Glomerular endothelial cell (primary cell): ENCODE data around the gene XYLT2. TPM values are rescaled to one million over a fixed set of nuclear protein-coding genes. Genes with fewer than 3 reads are reported as not detected.

ENCODE experiments used
- DNase-seq: peaks from one replicate; pipeline ENCODE4 v3.0.0-alpha.2; 2011; ENCODE audit warnings: low read depth, low spot score; ENCODE audit errors: extremely low read depth
- total RNA-seq: library from RNA; depleted of rRNA; stranded (reverse); fragments of >200 nt; gene quantifications from 2 replicates; pipeline ENCODE4 v1.2.3, GENCODE V29; 2015

XYLT2 gene
- total RNA-seq, 1 donor from 2014 or later, result 40.1 TPM

DNA sequence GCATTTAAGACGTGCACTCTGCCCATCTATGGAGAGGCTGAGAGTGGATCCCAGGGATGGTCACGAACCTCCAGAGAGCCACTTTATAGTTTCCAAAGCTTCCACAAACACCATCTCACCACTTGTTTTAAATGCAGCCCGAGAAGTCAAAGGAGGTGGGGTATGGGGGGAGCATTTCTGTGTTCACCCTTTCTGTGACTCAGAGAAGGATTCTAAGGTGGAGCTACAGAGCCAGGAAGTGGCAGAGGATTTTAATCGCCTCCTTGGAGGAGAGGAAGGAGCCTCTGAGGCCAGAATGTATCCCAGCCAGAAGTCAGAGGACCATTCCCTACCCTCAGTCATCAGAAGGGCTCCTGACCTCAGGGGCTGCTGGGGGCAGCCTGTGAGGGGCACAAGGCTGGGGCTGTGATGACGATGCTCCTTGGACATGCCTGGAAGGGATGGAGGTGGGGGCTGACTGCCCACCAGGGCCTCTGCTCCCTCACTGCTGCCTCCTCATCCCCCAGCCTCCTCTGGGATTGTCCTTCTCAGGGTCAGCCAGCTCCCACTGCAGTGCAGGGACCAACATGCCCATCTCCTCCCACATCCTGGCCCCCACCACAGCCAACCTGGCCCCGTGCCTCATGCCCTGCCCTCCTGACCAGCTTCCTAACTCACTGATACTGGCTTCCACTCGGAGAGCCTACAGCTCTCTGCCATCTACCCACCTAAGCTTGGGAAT lies 2.8 kb downstream of the XYLT2 start:
- DNase-seq, result no peak

DNA sequence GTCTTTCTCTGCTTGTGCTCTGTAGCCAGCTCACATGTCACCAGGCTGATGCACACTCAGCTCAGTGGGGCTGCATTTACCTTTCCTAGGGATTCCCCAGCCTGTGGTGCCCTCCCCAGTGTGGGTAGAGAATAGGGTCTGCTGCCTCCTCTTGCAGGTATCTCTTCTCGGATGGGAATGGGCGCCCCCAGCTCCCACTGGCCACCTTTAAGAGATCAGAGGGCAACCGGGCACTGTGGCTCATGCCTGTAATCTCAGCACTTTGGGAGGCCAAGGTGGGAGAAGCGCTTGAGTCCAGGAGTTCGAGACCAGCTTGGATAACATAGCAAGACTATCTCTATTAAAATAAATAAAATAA lies 3.3 kb downstream of the XYLT2 start:
- no peak for DNase-seq

DNA sequence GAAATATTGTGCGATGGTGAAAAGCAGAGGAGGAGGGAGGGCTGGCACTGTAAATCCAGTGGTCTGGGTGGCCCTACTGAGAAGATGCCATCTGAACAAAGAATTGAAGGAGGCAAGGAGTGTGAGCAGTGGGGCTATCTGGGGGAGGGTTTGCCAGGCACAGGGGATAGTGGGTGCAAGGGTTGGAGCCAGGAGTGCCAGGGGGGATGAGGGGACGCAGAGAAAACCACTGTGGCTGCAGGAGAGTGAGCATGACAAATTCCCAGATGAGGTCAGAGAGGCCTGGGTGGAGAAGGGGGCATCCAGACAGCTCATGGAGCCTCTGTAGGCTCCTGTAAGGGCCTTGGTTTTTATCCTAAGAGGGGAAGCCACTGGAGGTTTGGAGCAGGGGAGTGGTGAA lies 4.8 kb downstream of the XYLT2 start:
- DNase-seq, result no peak

DNA sequence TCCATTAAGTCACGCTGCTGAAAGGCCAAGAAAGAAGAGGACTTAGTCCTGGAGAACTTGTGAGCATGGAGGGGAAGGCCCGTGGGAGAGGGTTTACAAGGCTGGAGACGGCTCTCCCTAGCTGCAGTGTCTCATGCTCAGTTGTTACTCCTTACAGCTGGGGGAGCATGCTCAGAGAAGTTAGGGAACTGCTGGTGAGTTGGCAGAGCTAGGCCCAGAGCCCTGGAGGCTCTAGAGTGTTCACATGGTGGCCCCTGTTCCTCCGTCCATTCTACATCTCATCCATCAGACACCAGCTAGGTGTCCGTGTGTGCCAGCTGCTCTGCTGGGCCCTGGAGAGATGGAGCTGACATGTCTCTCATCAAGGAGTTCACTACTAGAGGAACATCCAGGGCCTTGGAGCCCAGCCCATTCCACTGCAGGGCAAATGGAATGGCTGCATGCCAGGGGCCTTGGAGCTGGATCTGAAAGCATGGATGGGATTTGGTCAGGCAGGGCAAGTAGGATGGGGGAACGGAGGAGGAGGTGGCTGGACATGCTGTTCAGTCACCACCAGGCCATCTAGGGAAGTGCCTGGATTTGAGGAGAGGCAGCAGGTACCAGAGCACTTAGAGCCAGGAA lies 6.3 kb downstream of the XYLT2 start:
- DNase-seq, result no peak

DNA sequence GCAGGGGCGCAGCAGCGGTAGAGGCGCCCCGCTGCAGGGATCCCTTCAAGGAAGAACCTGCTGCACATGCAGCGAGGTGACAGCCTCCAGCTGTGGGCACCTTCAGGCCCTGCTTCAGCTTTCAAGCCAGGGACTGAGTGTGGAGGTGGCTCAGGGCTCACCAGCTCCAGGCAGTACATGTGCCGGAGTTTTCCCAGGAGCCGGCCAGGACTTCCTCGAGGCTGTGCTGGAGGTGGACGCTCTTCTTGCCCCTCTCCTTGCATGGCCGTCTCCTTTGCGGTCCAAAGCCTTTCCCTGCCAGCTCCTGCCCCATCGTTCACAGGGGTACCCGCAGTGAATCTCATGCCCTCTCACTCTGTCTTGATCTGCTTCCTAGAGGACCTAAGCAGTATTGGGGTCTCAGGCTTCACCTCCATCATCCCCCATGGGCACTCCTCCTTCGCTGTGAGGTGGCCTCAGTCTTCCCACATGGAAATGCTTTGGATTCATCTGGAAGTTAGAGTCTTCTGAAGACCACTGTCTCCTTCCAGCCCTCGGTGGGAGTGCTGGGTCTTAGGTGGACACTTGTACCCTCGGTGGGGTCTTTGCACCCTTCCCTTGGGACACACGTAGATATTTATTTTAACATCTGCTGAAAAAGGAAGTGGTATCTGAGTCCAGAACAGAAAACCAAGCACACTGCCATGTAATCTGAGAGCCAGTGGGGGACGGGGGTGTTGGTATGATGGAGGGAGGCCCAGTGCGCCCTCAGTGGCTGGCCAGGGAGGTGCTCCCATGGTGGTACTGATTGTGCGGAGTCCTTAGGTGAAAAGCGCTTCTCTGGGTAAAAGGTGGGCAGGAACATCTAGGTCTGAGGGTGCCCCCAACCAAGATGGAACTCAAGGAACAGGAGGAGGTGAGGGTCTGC lies 7.0 kb downstream of the XYLT2 start:
- no peak for DNase-seq

DNA sequence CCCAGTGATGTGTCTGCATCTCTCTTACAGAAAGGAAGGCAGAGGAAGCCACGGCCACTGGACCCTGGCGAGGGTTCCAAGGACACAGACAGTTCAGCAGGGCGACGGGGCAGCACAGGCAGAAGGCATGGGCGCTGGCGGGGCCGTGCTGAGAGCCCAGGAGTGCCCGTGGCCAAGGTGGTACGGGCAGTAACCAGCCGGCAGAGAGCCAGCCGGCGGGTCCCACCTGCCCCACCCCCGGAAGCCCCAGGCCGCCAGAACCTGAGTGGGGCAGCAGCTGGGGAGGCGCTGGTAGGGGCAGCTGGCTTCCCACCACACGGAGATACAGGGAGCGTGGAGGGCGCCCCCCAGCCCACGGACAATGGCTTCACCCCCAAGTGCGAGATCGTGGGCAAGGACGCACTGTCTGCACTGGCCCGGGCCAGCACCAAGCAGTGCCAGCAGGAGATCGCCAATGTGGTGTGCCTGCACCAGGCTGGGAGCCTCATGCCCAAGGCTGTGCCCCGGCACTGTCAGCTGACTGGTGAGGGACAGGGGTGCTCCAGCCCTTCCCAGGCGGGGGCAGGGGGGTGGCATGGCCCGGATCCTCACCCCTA lies 7.8 kb downstream of the XYLT2 start:
- DNase-seq, result no peak

DNA sequence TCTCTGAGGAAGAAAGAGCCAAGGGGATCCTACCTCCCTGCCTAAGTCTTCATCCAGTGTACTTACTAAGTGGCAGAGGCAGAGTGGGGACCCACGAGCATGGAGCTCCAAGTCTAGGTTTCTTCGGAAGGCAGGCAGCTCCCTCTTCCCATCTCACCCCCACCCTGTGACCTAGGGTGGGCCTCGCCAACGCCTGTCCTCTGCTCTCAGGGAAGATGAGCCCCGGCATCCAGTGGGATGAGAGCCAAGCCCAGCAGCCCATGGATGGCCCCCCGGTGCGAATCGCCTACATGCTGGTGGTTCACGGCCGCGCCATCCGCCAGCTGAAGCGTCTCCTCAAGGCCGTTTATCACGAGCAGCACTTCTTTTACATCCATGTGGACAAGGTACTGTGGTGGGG lies 8.3 kb downstream of the XYLT2 start:
- DNase-seq, result no peak

DNA sequence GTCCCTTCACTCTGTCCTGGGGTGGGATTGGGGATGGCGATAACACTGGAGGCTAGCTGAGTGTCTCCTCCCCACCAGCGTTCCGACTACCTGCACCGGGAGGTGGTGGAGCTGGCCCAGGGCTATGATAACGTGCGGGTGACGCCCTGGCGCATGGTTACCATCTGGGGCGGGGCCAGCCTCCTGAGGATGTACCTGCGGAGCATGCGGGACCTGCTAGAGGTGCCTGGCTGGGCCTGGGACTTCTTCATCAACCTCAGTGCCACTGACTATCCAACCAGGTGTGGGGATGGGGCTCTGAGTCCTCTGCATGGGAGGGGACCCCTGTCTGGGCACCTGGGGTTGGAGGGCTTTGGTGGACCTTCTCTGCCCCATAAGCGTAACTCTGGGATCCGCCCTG lies 8.8 kb downstream of the XYLT2 start:
- no peak for DNase-seq

DNA sequence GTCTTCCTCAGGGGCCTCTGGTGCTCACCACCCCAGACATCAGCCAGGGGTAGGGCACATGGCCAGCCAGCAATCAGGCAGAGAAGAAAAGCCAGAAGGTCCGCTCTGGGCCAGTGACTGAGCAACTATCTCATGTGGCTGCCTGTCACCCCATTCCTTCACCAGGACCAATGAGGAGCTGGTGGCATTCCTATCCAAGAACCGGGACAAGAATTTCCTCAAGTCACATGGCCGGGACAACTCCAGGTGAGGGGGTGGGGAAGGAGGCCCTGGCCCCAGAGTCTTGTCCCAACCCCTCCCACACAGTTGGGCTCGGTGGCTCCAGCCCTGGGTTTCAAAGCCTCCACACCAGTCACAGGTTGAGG lies 9.4 kb downstream of the XYLT2 start:
- DNase-seq, result no peak

DNA sequence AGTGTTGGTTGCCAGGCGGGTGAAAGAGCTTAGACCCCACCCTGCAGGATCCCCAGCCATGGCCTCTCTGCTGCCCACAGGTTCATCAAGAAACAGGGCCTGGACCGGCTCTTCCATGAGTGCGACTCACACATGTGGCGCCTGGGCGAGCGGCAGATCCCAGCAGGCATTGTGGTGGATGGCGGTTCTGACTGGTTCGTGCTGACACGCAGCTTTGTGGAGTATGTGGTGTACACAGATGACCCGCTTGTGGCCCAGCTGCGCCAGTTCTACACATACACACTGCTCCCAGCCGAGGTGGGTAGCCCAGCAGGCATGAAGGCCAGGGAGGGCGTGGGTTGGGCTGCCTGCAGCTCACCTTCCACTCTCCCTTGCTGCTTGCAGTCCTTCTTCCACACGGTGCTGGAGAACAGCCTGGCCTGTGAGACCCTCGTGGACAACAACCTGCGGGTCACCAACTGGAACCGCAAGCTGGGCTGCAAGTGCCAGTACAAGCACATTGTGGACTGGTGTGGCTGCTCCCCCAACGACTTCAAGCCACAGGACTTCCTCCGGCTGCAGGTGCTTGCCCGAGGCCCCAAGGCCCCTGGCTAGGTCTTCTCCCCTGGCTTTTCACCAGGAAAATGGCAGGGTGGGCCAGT lies 9.9 kb downstream of the XYLT2 start:
- no peak for DNase-seq

DNA sequence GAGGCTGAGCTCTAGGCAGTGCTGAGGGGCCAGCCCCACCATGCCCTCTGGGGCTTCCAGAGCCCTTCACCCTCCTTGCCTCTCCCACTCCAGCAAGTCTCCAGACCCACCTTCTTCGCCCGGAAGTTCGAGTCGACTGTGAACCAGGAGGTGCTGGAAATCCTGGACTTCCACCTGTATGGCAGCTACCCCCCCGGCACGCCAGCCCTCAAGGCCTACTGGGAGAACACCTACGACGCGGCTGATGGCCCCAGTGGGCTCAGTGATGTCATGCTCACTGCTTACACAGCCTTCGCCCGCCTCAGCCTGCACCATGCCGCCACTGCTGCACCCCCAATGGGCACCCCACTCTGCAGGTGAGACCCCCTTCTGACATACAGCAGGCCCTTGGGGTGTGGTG lies 10.5 kb downstream of the XYLT2 start:
- no peak for DNase-seq

DNA sequence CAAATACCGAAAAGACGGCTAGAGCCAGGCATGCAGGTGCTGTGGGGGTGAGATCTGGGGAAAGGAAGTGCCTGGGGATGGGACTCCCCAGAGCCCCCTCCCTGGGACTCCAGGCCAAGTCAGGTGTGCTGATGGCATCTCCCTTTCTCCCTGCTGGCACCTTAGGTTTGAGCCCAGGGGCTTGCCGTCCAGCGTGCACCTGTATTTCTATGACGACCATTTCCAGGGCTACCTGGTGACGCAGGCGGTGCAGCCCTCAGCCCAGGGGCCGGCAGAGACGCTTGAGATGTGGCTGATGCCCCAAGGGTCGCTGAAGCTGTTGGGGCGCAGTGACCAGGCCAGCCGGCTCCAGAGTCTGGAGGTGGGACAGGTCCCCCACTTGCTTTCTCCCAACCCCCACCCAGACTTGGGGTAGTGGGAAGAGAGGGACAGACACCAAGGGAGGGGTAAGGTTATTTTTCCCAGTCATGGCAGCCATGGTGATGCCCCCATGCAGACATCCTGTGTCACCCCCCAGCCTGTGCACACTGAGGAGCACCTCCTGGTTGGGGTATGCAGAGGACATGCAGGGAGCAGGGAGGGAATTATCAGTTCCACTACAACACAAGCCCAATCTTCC lies 11.1 kb downstream of the XYLT2 start:
- no peak for DNase-seq

DNA sequence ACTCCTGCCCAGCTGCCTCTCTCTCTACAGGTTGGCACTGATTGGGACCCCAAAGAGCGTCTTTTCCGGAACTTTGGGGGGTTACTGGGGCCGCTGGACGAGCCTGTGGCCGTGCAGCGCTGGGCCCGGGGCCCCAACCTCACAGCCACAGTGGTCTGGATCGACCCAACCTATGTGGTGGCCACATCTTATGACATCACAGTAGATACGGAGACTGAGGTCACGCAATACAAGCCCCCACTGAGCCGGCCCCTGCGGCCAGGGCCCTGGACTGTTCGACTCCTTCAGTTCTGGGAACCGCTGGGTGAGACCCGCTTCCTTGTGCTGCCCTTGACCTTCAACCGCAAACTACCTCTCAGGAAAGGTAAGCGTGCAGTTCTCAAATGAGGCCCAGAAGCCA lies 12.3 kb downstream of the XYLT2 start:
- no peak for DNase-seq

DNA sequence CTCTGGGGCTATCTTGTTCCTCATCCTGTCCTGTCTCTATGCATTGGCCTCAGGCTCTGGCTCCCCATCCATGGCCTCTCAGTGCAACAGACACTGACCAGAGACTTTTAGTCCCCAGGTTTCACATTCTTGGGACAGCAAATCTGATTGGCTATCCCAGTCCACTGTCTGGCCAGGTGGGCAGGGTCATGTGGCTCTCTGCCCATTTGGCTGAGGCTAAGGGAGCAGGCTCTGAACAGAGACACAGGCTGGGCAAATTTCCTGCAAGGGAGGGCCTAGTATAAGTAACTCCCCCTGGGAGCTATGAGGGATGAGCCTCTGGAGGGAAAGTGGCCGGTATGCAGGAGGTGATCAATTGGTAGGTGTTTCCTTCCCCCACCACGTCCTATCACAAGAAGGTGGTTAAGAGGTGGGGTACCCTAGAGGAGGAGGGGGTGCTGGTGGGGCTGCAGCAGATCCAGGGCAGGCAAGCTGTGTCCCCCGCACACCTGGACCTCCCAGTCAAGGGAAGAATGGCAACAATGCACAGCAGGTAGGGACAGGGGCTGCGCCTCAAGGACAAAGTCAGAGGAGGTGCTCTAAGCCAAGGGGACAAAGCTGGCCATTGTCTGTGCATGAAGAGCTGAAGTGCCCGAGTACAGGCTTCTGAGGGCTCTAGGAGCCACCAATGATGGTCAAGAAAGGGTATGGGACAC lies 13.2 kb downstream of the XYLT2 start:
- DNase-seq, result no peak

DNA sequence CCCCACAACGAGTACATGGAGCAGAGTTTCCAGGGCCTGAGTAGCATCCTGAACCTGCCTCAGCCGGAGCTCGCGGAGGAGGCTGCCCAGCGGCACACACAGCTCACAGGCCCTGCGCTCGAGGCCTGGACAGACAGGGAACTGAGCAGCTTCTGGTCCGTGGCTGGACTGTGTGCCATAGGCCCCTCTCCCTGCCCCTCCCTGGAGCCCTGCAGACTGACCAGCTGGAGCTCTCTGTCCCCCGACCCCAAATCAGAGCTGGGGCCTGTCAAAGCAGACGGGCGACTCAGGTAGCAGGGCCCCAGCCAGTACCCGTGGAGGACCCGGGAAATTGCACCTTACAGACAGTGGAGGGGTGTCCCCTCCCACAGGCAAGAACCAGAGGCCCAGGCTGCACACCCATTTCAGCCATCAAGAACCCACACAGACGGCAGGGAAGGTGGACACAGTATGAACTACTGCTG lies 14.1 kb downstream of the XYLT2 start:
- no peak for DNase-seq

DNA sequence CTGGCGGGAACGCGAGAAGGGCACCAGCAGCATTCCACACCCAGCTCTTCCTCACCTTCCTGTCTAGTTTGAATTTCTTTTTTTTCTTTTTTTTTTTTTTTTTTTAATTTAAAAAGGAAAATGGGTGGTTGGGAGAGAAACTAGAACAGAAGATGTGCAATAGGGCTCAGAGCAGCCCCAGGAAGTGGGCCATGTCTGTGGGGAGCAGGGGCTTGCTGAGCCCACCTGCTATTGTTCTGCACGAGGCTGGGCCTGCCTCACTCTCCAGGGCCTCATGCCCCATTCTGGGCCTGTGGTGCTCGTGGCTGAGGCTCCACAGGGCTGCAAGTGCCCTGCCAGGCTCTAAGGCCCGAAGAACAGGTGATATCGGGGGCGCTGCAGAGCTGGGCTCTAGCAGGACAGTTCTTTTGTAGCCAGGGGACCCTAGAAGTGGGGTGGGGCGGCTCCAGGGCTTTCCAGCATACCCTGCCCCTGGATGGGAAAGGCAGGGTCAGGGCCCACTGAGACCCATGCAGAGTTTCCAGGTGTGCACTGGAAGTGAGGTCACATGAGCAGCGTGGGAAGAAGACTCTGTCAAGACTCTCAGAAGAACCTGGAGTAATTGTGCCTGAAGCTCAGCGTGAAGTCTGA lies 14.7 kb downstream of the XYLT2 start:
- DNase-seq, result no peak

DNA sequence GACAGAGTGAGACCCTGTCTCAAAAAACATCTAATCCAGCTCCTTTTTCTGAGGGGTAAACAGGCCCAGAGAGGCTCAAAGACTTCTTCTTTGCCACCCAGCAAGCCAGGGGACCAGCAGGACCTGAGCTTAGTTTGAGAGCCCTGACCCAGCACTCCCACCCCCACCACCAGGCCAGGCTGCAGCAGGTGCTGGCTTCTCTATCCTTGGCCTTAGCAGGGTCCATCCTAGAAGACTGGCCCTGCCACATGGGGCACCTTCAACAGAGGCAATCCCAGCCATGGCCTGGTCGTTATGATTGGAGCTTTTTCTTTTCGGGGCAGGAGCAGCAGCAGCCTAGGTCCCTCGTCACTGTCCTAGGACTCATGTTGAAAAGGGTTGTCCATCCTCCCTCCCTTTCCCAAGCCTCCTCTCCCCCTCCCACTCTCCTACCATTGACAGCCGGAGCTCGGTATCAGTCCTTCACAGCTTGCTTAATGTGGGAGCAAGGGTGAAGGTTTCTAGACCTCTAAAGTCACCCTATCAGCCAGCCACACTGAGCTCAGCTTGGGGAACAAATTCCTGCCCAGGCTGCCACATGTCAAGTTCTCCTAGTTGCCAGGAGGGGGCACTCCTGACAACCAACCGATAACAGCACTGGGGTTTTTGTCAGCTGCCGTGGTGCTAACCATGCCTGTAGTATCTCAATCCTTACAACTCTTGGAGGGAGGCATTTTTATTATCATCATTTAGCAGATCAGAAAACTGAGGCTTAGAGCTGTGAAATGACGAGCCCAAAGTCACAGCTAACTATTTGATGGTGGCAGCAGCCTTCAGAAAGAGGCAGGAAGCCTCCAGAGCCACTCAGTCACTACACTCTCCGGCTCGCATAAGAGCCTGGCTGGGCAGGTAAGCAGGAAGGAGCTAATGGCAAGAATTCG lies 15.9 kb downstream of the XYLT2 start:
- DNase-seq, result peak; percentile 27

DNA sequence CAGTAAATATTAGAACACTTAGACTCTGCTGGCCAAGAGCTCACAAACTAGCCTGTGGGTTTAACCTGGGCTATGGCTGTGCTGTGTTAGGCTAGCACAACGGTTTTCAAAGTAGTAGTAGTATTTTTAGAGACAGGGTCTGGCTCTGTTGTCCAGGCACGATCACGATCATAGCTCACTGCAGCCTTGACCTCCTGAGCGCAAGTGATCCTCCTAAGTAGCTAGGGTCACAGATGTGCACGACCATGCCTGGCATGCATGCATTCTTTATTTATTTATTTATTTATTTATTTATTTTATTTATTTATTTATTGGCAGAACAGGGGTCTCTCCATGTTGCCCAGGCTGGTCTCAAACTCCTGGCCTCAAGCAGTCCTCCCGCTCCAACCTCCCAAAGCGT lies 16.7 kb downstream of the XYLT2 start:
- DNase-seq, result no peak
